A673 (cell line): Measurements from ENCODE around the gene ECD. TPM values are rescaled to one million over a fixed set of nuclear protein-coding genes. Genes with fewer than 3 reads are reported as not detected.

Experiments used
- BruUV-seq: library from RNA; stranded (reverse); fragments of 400-500 nt; replicated peaks from 2 replicates; lab custom pipeline; 2021; lab: Mats Ljungman, UMichigan
- CTCF ChIA-PET: fragments of 300-600 bp; sonication (Branson Sonifier 250); formaldehyde crosslinking; loops from one replicate; lab custom pipeline; 2022; ENCODE audit warnings: antibody characterized with exemption; lab: Charles Lee
- POLR2A ChIA-PET: fragments of 300-600 bp; sonication (Branson Sonifier 250); formaldehyde crosslinking; loops from one replicate; lab custom pipeline; 2022; ENCODE audit warnings: antibody characterized with exemption; ENCODE audit not compliant: low non-redundant PET; lab: Charles Lee
- DNase-seq: peaks from one replicate; pipeline ENCODE4 v3.0.0-alpha.2; 2015; ENCODE audit warnings: low spot score
- H3K27ac ChIP-seq: fragments of 200-600 bp; sonication (generic); 2 replicates; pipeline ENCODE4 v1.5.1; 2016; ENCODE audit warnings: mixed run types, low read depth, mild to moderate bottlenecking, mixed read lengths, antibody characterized with exemption, low read length; ENCODE audit not compliant: poor library complexity, severe bottlenecking
- H3K27me3 ChIP-seq: fragments of 200-600 bp; sonication (generic); replicated peaks from 2 replicates; pipeline ENCODE4 v1.6.1; 2017; ENCODE audit warnings: mixed run types, low read depth, mild to moderate bottlenecking, mixed read lengths, antibody characterized with exemption, low read length; ENCODE audit not compliant: insufficient read depth, poor library complexity
- H3K36me3 ChIP-seq: fragments of 200-600 bp; sonication (generic); 2 replicates; pipeline ENCODE4 v1.6.1; 2016; ENCODE audit warnings: mixed run types, mild to moderate bottlenecking, mixed read lengths, antibody characterized with exemption, low read length; ENCODE audit not compliant: insufficient read depth, poor library complexity, severe bottlenecking
- H3K4me1 ChIP-seq: fragments of 200-600 bp; sonication (generic); 2 replicates; pipeline ENCODE4 v1.6.1; 2017; ENCODE audit warnings: mixed run types, mild to moderate bottlenecking, mixed read lengths, antibody characterized with exemption, low read length; ENCODE audit not compliant: insufficient read depth, poor library complexity, severe bottlenecking
- H3K4me3 ChIP-seq: fragments of 200-600 bp; sonication (generic); 2 replicates; pipeline ENCODE4 v1.5.1; 2016; ENCODE audit warnings: low read depth, mixed run types, mild to moderate bottlenecking, mixed read lengths, low read length; ENCODE audit not compliant: poor library complexity, severe bottlenecking
- H3K9me3 ChIP-seq: fragments of 200-600 bp; sonication (generic); 2 replicates; pipeline ENCODE4 v1.6.1; 2016; ENCODE audit warnings: mixed run types, low read depth, mild to moderate bottlenecking, mixed read lengths, antibody characterized with exemption, low read length; ENCODE audit not compliant: poor library complexity, severe bottlenecking
- CTCF ChIP-seq: fragments of 300-800, 200-600 bp; sonication (generic); conservative IDR thresholded peaks from 2 replicates; pipeline ENCODE4 v1.5.1; 2017; ENCODE audit warnings: low read depth, mild to moderate bottlenecking, antibody characterized with exemption, low read length, moderate library complexity, mixed read lengths
- EZH2 ChIP-seq: fragments of 200-600 bp; sonication (generic); IDR thresholded peaks from 2 replicates; pipeline ENCODE4 v1.6.1; 2017; ENCODE audit warnings: borderline replicate concordance, low read depth, mild to moderate bottlenecking, mixed read lengths, antibody characterized with exemption, low read length; ENCODE audit not compliant: poor library complexity, severe bottlenecking
- intact Hi-C: fragments of 100-400 bp; cut with micrococcal nuclease; formaldehyde crosslinking; loops from one replicate; pipeline ENCODE4 v1.10.0; 2022; ENCODE audit not compliant: unreplicated experiment
- total RNA-seq: library from RNA; stranded (reverse); gene quantifications from 2 replicates; pipeline ENCODE4 v1.2.3, GENCODE V29; 2021

The ECD gene
- total RNA-seq, 1 experiment from 2014 or later = 37.4 TPM

GRCh38 chr10:73174148-73174925, 6.5 kb upstream of the ECD start:
- H3K27ac ChIP-seq = no peak overlapping the region
- no TSS peak for BruUV-seq
- POLR2A ChIA-PET = interaction anchor here (0.6 kb wide), 1 partner anchor 569 kb away, joined by 3 read pairs; no protein-coding TSS in a partner anchor

GRCh38 chr10:73172867-73173266, 5.1 kb upstream of the ECD start:
- intact Hi-C loops = no loop called here
- no TSS peak for BruUV-seq
- Histone ChIP-seq H3K4me3 (no peak overlapping the region), H3K4me1 (no peaks in the 10 kb centered on the region), H3K27ac (no peak overlapping the region), H3K27me3 (no peaks in the 10 kb centered on the region), H3K36me3 (no peaks in the 10 kb centered on the region), H3K9me3 (no peaks in the 10 kb centered on the region)
- TF ChIP-seq EZH2 (no peak), CTCF (no peak)
- no peak for DNase-seq
- CTCF ChIA-PET = no interaction called here
- POLR2A ChIA-PET = no interaction called here

More at GRCh38 chr10:73174148-73174925, 6.5 kb upstream of the ECD start:
- CTCF ChIA-PET = no interaction called here
- DNase-seq = no peak
- no peaks in the 10 kb centered on the region for H3K9me3 ChIP-seq
- TF ChIP-seq CTCF (no peak), EZH2 (no peak)
- H3K36me3 ChIP-seq = no peaks in the 10 kb centered on the region
- H3K27me3 ChIP-seq = no peaks in the 10 kb centered on the region
- H3K4me3 ChIP-seq = no peak overlapping the region
- intact Hi-C loops = no loop called here
- H3K4me1 ChIP-seq = no peaks in the 10 kb centered on the region

GRCh38 chr10:73169320-73169719, 1.5 kb upstream of the ECD start:
- Histone ChIP-seq H3K9me3 (peaks cover 6% of the 10 kb centered on the region), H3K4me3 (no peak overlapping the region), H3K27me3 (no peaks in the 10 kb centered on the region), H3K36me3 (no peaks in the 10 kb centered on the region), H3K27ac (no peak overlapping the region), H3K4me1 (no peaks in the 10 kb centered on the region)
- POLR2A ChIA-PET = no interaction called here
- no TSS peak for BruUV-seq
- intact Hi-C loops = no loop called here
- TF ChIP-seq CTCF (no peak), EZH2 (no peak)
- no peak for DNase-seq
- CTCF ChIA-PET = no interaction called here
